OCI-LY3 (cell line): ENCODE measurements around the gene COL6A5.

Experiments
- EZH2phosphoT487 ChIP-seq: fragments of 200-600 bp; shearing (Covaris generic); IDR thresholded peaks from 2 replicates; pipeline ENCODE4 v1.6.1; 2018; ENCODE audit warnings: antibody characterized with exemption, mixed run types, low read depth
- TF ChIP-seq, protein P1 (sequence below): fragments of 200-600, 300-600 bp; sonication (generic); IDR thresholded peaks from 2 replicates; pipeline ENCODE4 v1.5.1; 2014; ENCODE audit warnings: antibody characterized with exemption, low read length, low read depth

GRCh38 chr3:130374908-130375307 is 29.4 kb downstream of the COL6A5 start:
- TF ChIP-seq, protein P1, sequence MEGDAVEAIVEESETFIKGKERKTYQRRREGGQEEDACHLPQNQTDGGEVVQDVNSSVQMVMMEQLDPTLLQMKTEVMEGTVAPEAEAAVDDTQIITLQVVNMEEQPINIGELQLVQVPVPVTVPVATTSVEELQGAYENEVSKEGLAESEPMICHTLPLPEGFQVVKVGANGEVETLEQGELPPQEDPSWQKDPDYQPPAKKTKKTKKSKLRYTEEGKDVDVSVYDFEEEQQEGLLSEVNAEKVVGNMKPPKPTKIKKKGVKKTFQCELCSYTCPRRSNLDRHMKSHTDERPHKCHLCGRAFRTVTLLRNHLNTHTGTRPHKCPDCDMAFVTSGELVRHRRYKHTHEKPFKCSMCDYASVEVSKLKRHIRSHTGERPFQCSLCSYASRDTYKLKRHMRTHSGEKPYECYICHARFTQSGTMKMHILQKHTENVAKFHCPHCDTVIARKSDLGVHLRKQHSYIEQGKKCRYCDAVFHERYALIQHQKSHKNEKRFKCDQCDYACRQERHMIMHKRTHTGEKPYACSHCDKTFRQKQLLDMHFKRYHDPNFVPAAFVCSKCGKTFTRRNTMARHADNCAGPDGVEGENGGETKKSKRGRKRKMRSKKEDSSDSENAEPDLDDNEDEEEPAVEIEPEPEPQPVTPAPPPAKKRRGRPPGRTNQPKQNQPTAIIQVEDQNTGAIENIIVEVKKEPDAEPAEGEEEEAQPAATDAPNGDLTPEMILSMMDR: no peak
- no peak for TF ChIP-seq EZH2phosphoT487
